ENCODE data around the gene TBL1XR1. TPM values are rescaled to one million over a fixed set of nuclear protein-coding genes. Genes with fewer than 3 reads are reported as not detected.

The TBL1XR1 gene
- total and polyA plus RNA-seq, 2 donors (not counting 3 experiments of a cell fraction or from before 2014, with no cell fraction given) = 26.9 to 146 TPM

DNA sequence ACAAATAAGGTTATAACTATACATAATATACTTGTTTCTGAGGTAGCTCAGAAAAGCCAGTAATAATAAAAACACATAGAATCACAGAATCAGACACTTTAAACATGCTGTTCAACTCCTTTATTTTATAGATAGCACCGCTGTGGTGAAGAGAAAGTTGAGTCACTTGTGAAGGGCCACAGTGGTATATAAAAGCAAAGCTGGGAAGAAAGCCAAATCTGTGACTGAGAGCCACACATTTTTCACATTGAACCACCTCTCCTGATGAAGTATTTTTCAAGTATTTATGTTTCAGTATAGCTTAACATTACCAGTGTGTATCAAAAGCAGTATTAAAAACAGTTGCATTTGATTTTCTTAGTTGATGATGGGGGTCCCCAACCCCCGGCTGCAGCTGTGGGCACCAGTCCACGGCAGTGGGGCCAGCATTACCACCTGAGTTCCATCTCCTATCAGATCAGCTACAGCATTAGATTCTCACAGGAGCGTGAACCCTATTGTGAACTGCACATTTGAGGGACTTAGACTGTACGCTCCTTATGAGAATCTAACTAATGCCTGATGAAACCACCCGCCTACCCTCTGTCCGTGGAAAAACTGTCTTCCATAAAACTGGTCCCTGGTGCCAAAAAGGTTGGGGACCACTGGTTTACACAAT is 46.2 kb downstream of the TBL1XR1 start:
- Histone ChIP-seq H3K36me3 (ENCODE audit: control insufficient read depth in 2 of 2, extremely low read depth in 1 of 2, insufficient read depth in 2 of 2, low read length in 2 of 2) (no peaks in the 10 kb centered on the region), H4K20me1 (replicated peaks; ENCODE audit: control insufficient read depth, extremely low read depth, insufficient read depth, low read length) (peaks cover 14% of the 10 kb centered on the region), H2AFZ (ENCODE audit: low read depth, low read length) (no peak overlapping the region), H3K9ac (replicated peaks; ENCODE audit: extremely low read depth, insufficient read depth, low read length) (no peak overlapping the region), H3K4me3 (replicated peaks in 1 of 3; ENCODE audit: insufficient read depth in 1 of 3, low read depth in 1 of 3, low read length in 3 of 3) (no peak overlapping the region), H3K4me2 (ENCODE audit: insufficient read depth, low read length) (peak overlapping the region; percentile 38), H3K4me1 (ENCODE audit: control insufficient read depth, extremely low read depth, insufficient read depth, low read length) (peaks cover 11% of the 10 kb centered on the region), H3K79me2 (ENCODE audit: control insufficient read depth, insufficient read depth, low read length) (peaks cover 97% of the 10 kb centered on the region), H3K9me3 (replicated peaks; ENCODE audit: control insufficient read depth, insufficient read depth, low read length) (no peaks in the 10 kb centered on the region), H3K27me3 (ENCODE audit: control insufficient read depth in 2 of 2, insufficient read depth in 2 of 2, low read length in 2 of 2) (no peaks in the 10 kb centered on the region), H3K9me1 (replicated peaks; ENCODE audit: control insufficient read depth, extremely low read depth, insufficient read depth, low read length) (no peaks in the 10 kb centered on the region), H3K27ac (ENCODE audit: insufficient read depth, low read depth, low read length) (no peak overlapping the region)
- no TSS peak for BruUV-seq (replicated peaks)
- FAIRE-seq = peak; percentile 8
- dilution Hi-C loops (cut with MboI; ENCODE audit: extremely low pct_ligation_motif_present, low sequenced_read_pairs) = no loop called here
- intact Hi-C loops (cut with micrococcal nuclease) = no loop called here
- POLR2A ChIA-PET = no interaction called here
- CTCF ChIA-PET = interaction anchor here (1.0 to 1.4 kb wide), 5 partner anchors 25 to 194 kb away, joined by 3 to 4 read pairs (median 3); no protein-coding TSS in a partner anchor
- TF ChIP-seq FOS (IDR thresholded peaks at IDR 0.05; ENCODE audit: borderline replicate concordance, insufficient read depth, low read length) (peak; percentile 41), EZH2 (IDR thresholded peaks at IDR 0.05; ENCODE audit: borderline replicate concordance, low read depth, low read length, severe bottlenecking) (no peak), POLR2AphosphoS5 (IDR thresholded peaks at IDR 0.05; ENCODE audit: insufficient read depth, low read depth, low read length) (no peak), GATA2 (IDR thresholded peaks at IDR 0.05; ENCODE audit: insufficient read depth, insufficient read length, low read depth, low read length) (no peak), JUN (IDR thresholded peaks at IDR 0.05; ENCODE audit: borderline replicate concordance, insufficient read depth, insufficient read length, low read depth) (no peak), CTCF (IDR thresholded peaks at IDR 0.05; ENCODE audit: extremely low read depth in 1 of 2, insufficient read depth in 1 of 2, low read depth in 1 of 2, low read length in 2 of 2) (no peak), MAX (IDR thresholded peaks at IDR 0.05; ENCODE audit: insufficient read depth, insufficient read length) (no peak), POLR2A (IDR thresholded peaks at IDR 0.05; ENCODE audit: low read depth, low read length) (no peak), MYC (IDR thresholded peaks at IDR 0.05; ENCODE audit: low read depth, low read length) (no peak)
- peak; percentile 76 for DNase-seq (ENCODE audit: low read depth, low spot score)

Measured in endothelial cell of umbilical vein (primary cell).